GM12801 (cell line): ENCODE results near the gene PCBD1.

ENCODE experiments used
- CTCF ChIP-seq: IDR thresholded peaks from one replicate; pipeline ENCODE4 v1.5.1; 2011; ENCODE audit warnings: control low read depth; ENCODE audit not compliant: insufficient read length; ENCODE audit errors: extremely low read depth

The PCBD1 gene

GRCh38 chr10:70923696-70924095 lies 35.3 kb upstream of the PCBD1 start:
- no peak for TF ChIP-seq CTCF

- TF ChIP-seq CTCF: no peak
Observed at GRCh38 chr10:70921285-70921684, 32.9 kb upstream of the PCBD1 start.

- no peak for TF ChIP-seq CTCF
Observed at GRCh38 chr10:70920519-70920918, 32.2 kb upstream of the PCBD1 start.

- no peak for TF ChIP-seq CTCF
Observed at GRCh38 chr10:70918851-70919530, 30.6 kb upstream of the PCBD1 start.

GRCh38 chr10:70917635-70918034 lies 29.3 kb upstream of the PCBD1 start:
- no peak for TF ChIP-seq CTCF

- no peak for TF ChIP-seq CTCF
Observed at GRCh38 chr10:70917226-70917625, 28.9 kb upstream of the PCBD1 start.

GRCh38 chr10:70916241-70916640 lies 27.9 kb upstream of the PCBD1 start:
- no peak for TF ChIP-seq CTCF
